ENCODE results near the gene MBNL2. TPM values are rescaled to one million over a fixed set of nuclear protein-coding genes. Genes with fewer than 3 reads are reported as not detected.

The MBNL2 gene
- total and polyA plus RNA-seq, 2 of the 4 experiments (the other 2 are of a cell fraction) = 26.9 to 103 TPM

DNA sequence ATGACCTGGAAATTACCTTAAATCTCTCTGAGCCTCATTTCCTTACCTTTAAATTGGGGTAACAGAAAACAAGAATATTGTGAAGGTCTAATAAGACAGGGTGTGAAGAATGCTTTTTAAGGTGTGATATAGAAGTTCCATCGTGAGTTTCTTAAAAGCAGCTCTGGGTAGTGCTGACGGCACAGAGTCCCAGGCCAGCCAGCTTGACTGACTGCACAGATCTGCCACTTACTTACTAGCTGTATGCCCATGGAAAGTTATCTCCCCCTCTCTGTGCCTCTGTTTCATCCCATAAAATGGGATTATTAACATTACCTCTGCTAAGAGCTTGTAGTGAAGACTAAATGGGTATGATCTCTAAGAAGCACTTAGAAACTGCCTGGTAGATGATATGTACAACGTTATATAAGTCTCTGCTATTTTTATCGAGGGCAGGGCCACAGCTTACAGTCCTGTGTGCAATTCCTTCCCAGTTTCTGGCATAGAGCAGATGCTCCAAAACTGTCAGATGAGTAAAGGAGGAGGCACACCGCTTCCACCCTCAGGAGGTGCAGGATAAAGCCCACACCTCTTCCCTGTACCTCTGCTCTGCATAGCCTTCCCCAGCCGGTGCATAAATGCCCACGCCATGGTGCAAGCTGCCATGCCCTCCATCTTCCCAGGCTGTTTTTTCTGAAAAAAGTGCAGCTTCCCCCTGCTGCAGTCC, 99.6 kb downstream of the MBNL2 start:
- Histone ChIP-seq H3K4me1 (ENCODE audit: control insufficient read depth, insufficient read depth, low read length) (peaks cover 32% of the 10 kb centered on the region), H3K27ac (ENCODE audit: insufficient read depth, low read length) (peak overlapping the region; percentile 3; the same call in 1 of the 2 replicates), H3K14ac (replicated peaks; ENCODE audit: low read depth, low read length) (peak overlapping the region; percentile 22; the same call in 1 of the 2 replicates), H2BK120ac (ENCODE audit: low read depth, low read length) (peak overlapping the region; percentile 33; the same call in 1 of the 2 replicates), H3K9me3 (ENCODE audit: control insufficient read depth, insufficient read depth, low read length) (no peaks in the 10 kb centered on the region), H2BK20ac (ENCODE audit: low read depth, low read length) (peak overlapping the region; percentile 9; the same call in 1 of the 2 replicates), H3K4me2 (ENCODE audit: low read depth, low read length) (no peak overlapping the region), H2BK5ac (ENCODE audit: low read depth, low read length, poor library complexity, severe bottlenecking) (peak overlapping the region; percentile 4), H3K36me3 (ENCODE audit: control insufficient read depth, insufficient read depth, low read length) (no peaks in the 10 kb centered on the region), H4K8ac (ENCODE audit: low read depth in 2 of 2, low read length in 2 of 2) (no peak overlapping the region; a peak in 1 of 4 replicates), H2AK9ac (replicated peaks; ENCODE audit: low read depth, low read length, poor library complexity) (peak overlapping the region; percentile 26), H4K5ac (ENCODE audit: low read depth, low read length) (0 out of 2 replicates have a peak overlapping the region, but pooled peaks have one; percentile 27), H3K79me1 (ENCODE audit: low read depth in 1 of 2, low read length in 2 of 2) (peaks cover 50 to 81% of the 10 kb centered on the region in 2 experiments), H2AFZ (replicated peaks; ENCODE audit: low read length, poor library complexity) (no peak overlapping the region), H4K91ac (ENCODE audit: insufficient read depth, low read depth, low read length) (peak overlapping the region; percentile 38), H3K27me3 (ENCODE audit: control insufficient read depth, insufficient read depth, low read length) (no peaks in the 10 kb centered on the region), H3K9ac (ENCODE audit: low read depth, low read length) (no peak overlapping the region), H3K18ac (ENCODE audit: low read depth, low read length) (0 out of 2 replicates have a peak overlapping the region, but pooled peaks have one; percentile 3), H3K4me3 (ENCODE audit: insufficient read depth, low read depth, low read length) (no peak overlapping the region), H2BK15ac (ENCODE audit: low read depth, low read length) (no peak overlapping the region), H3K4ac (ENCODE audit: low read depth, low read length) (peak overlapping the region; percentile 16; the same call in 1 of the 2 replicates), H2AK5ac (ENCODE audit: low read depth, low read length) (peak overlapping the region; percentile 40; the same call in 1 of the 2 replicates), H3K56ac (ENCODE audit: extremely low read depth, insufficient read depth, low read length) (no peak overlapping the region), H3K23ac (ENCODE audit: low read depth, low read length) (peak overlapping the region; percentile 4; the same call in 1 of the 2 replicates), H4K20me1 (ENCODE audit: insufficient read depth, low read length) (peaks cover 29% of the 10 kb centered on the region), H3K9me1 (ENCODE audit: insufficient read depth, low read length) (peaks cover 34% of the 10 kb centered on the region)
- no TSS peak for BruUV-seq (replicated peaks)
- WGBS, 2 experiments (ENCODE audit: extremely low coverage in 2 of 2, insufficient read length in 1 of 2) = 100% methylated on average over 3 of the region's 7 CpGs; no CpG with 5 or more reads in 1 of the 2 experiments
- ChIA-PET POLR2A (ENCODE audit: unreplicated experiment) (no interaction called here), CTCF (no interaction called here)
- TF ChIP-seq, protein P1, sequence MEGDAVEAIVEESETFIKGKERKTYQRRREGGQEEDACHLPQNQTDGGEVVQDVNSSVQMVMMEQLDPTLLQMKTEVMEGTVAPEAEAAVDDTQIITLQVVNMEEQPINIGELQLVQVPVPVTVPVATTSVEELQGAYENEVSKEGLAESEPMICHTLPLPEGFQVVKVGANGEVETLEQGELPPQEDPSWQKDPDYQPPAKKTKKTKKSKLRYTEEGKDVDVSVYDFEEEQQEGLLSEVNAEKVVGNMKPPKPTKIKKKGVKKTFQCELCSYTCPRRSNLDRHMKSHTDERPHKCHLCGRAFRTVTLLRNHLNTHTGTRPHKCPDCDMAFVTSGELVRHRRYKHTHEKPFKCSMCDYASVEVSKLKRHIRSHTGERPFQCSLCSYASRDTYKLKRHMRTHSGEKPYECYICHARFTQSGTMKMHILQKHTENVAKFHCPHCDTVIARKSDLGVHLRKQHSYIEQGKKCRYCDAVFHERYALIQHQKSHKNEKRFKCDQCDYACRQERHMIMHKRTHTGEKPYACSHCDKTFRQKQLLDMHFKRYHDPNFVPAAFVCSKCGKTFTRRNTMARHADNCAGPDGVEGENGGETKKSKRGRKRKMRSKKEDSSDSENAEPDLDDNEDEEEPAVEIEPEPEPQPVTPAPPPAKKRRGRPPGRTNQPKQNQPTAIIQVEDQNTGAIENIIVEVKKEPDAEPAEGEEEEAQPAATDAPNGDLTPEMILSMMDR (conservative IDR thresholded peaks at IDR 0.05; ENCODE audit: low read depth, low read length) = no peak
- TF ChIP-seq POLR2A (IDR thresholded peaks at IDR 0.05; ENCODE audit: low read depth, low read length) (no peak), FOS (IDR thresholded peaks at IDR 0.05; ENCODE audit: low read depth, low read length) (no peak), RFX5 (IDR thresholded peaks at IDR 0.05; ENCODE audit: low read depth, low read length) (no peak), CEBPB (IDR thresholded peaks at IDR 0.05; ENCODE audit: low read depth, low read length) (no peak), BHLHE40 (IDR thresholded peaks at IDR 0.05; ENCODE audit: low read depth, low read length) (no peak)
- in situ Hi-C loops (cut with MboI; ENCODE audit: low sequenced_read_pairs) = no loop called here
- no peak for ATAC-seq (ENCODE audit: low read depth)
- no peak for DNase-seq
- intact Hi-C loops (cut with micrococcal nuclease) = no loop called here
- dilution Hi-C loops (cut with HindIII; ENCODE audit: low sequenced_read_pairs, unreplicated experiment) = no loop called here

Measured in IMR-90 (cell line).